ENCODE measurements around the gene SND1. TPM values are rescaled to one million over a fixed set of nuclear protein-coding genes. Genes with fewer than 3 reads are reported as not detected.

The SND1 gene
- total RNA-seq, 1 experiment from 2014 or later = 274 TPM

DNA sequence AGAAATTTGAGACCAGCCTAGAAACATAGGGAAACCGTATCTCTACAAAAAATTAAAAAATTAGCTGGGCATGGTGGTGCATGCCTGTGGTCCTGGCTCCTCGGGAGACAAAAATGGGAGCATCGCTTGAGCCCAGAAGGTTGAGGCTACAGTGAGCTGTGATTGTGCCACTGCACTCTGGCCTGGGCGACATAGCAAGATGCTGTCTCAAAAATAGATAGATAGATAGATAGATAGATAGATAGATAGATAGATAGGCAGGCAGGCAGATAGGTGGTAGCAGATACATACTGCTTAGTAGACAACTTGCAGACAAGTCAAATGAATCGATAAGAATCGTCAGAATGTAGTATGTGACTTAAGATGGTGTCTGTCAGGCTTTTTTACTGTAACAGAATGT is 106.9 kb downstream of the SND1 start:
- no peaks in the 10 kb centered on the region for H3K27me3 ChIP-seq (replicated peaks; ENCODE audit: control insufficient read depth, insufficient read depth, low read length)
- no peaks in the 10 kb centered on the region; the same call in 1 of the 2 replicates for H3K36me3 ChIP-seq (ENCODE audit: control insufficient read depth, insufficient read depth, low read length)
- peaks cover 18% of the 10 kb centered on the region for H3K4me1 ChIP-seq
- no TSS peak for BruUV-seq (replicated peaks)
- H3K9me3 ChIP-seq = no peaks in the 10 kb centered on the region
- no peak overlapping the region for H3K27ac Mint-ChIP-seq (ENCODE audit: unreplicated experiment)
- intact Hi-C loops (cut with micrococcal nuclease; ENCODE audit: unreplicated experiment) = no loop called here
- ChIA-PET CTCF (no interaction called here), POLR2A (no interaction called here)
- H3K4me3 ChIP-seq (ENCODE audit: low read depth, low read length) = no peak overlapping the region
- DNase-seq = no peak
- H3K4me3 Mint-ChIP-seq (ENCODE audit: unreplicated experiment) = no peak overlapping the region
- H3K9me3 Mint-ChIP-seq (ENCODE audit: unreplicated experiment) = no peaks in the 10 kb centered on the region
- no peaks in the 10 kb centered on the region for H3K27me3 Mint-ChIP-seq (ENCODE audit: insufficient read depth, unreplicated experiment)
- H3K36me3 Mint-ChIP-seq (ENCODE audit: insufficient read depth, unreplicated experiment) = peaks cover 15% of the 10 kb centered on the region
- peaks cover 32% of the 10 kb centered on the region for H3K4me1 Mint-ChIP-seq (ENCODE audit: low read depth, unreplicated experiment)
- TF ChIP-seq, protein P1, sequence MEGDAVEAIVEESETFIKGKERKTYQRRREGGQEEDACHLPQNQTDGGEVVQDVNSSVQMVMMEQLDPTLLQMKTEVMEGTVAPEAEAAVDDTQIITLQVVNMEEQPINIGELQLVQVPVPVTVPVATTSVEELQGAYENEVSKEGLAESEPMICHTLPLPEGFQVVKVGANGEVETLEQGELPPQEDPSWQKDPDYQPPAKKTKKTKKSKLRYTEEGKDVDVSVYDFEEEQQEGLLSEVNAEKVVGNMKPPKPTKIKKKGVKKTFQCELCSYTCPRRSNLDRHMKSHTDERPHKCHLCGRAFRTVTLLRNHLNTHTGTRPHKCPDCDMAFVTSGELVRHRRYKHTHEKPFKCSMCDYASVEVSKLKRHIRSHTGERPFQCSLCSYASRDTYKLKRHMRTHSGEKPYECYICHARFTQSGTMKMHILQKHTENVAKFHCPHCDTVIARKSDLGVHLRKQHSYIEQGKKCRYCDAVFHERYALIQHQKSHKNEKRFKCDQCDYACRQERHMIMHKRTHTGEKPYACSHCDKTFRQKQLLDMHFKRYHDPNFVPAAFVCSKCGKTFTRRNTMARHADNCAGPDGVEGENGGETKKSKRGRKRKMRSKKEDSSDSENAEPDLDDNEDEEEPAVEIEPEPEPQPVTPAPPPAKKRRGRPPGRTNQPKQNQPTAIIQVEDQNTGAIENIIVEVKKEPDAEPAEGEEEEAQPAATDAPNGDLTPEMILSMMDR (IDR thresholded peaks at IDR 0.05; ENCODE audit: insufficient read depth in 1 of 2, low read depth in 1 of 2, low read length in 1 of 2, severe bottlenecking in 1 of 2, unreplicated experiment in 1 of 2) = no peak

DNA sequence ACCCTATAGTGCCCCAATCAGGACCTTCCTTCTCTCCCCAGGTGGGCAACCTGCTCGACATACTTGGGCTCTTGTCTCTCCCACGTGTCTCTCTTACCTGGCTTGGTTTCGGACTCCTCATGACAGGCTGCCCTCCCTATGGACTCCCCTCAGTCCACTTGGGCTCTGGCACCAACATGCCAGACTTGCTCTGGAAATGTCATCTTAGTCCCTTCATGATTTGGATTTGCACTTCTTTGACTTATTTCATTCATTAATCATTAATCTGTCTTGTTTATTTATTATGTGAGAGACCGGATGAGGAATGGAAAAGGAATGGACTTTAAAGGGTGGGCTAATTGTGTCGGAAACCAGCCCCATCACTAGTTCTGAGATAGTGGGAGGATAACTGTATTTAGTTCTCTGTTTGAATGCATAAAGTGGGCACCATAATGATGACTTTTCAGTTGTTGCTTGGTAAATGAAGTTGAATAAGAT is 108.0 kb downstream of the SND1 start:
- H3K4me3 ChIP-seq (ENCODE audit: low read depth, low read length) = no peak overlapping the region
- DNase-seq = no peak
- no peaks in the 10 kb centered on the region for H3K27me3 ChIP-seq (replicated peaks; ENCODE audit: control insufficient read depth, insufficient read depth, low read length)
- peaks cover 23% of the 10 kb centered on the region for H3K36me3 Mint-ChIP-seq (ENCODE audit: insufficient read depth, unreplicated experiment)
- H3K27me3 Mint-ChIP-seq (ENCODE audit: insufficient read depth, unreplicated experiment) = no peaks in the 10 kb centered on the region
- H3K36me3 ChIP-seq (ENCODE audit: control insufficient read depth, insufficient read depth, low read length) = no peaks in the 10 kb centered on the region; the same call in 1 of the 2 replicates
- H3K9me3 Mint-ChIP-seq (ENCODE audit: unreplicated experiment) = no peaks in the 10 kb centered on the region
- H3K4me1 ChIP-seq = peaks cover 18% of the 10 kb centered on the region
- intact Hi-C loops (cut with micrococcal nuclease; ENCODE audit: unreplicated experiment) = no loop called here
- peak overlapping the region; percentile 1 for H3K27ac Mint-ChIP-seq (ENCODE audit: unreplicated experiment)
- H3K9me3 ChIP-seq = no peaks in the 10 kb centered on the region
- no TSS peak for BruUV-seq (replicated peaks)
- no peak overlapping the region for H3K4me3 Mint-ChIP-seq (ENCODE audit: unreplicated experiment)
- ChIA-PET CTCF (no interaction called here), POLR2A (no interaction called here)
- H3K4me1 Mint-ChIP-seq (ENCODE audit: low read depth, unreplicated experiment) = peaks cover 32% of the 10 kb centered on the region
- TF ChIP-seq, protein P1 (IDR thresholded peaks at IDR 0.05; ENCODE audit: insufficient read depth in 1 of 2, low read depth in 1 of 2, low read length in 1 of 2, severe bottlenecking in 1 of 2, unreplicated experiment in 1 of 2) = no peak

DNA sequence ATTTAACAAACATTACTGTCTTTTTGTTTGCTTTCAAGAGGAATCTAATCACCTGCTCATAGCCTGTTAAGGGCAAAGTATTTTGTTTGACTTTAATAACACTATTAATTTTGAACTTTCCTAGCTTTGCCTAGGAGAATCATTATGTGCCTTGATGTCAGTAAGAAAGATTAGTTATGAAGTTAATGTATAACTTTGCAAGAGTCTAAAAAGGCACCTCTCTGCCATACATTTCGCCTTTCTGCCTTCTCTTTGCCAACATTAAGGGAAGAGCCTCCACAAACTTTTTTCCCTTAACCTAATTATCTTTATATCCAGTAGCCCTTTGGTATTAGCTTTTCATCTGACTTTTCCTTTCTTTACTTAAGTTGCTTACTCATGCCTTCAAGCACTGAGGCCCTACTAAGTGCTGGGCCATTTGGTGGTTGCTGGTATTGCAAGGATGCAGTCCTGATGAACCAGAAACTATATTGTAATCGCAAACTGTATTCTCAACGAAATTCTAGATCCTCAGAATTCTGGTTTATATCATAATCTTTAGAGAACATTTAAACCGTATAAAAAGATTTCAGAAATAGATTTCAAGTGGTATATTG is 108.5 kb downstream of the SND1 start:
- Histone ChIP-seq H3K4me3 (ENCODE audit: low read depth, low read length) (no peak overlapping the region), H3K36me3 (ENCODE audit: control insufficient read depth, insufficient read depth, low read length) (no peaks in the 10 kb centered on the region; the same call in 1 of the 2 replicates), H3K9me3 (no peaks in the 10 kb centered on the region), H3K4me1 (peaks cover 18% of the 10 kb centered on the region), H3K27me3 (replicated peaks; ENCODE audit: control insufficient read depth, insufficient read depth, low read length) (no peaks in the 10 kb centered on the region)
- H3K9me3 Mint-ChIP-seq (ENCODE audit: unreplicated experiment) = no peaks in the 10 kb centered on the region
- TF ChIP-seq, protein P1 (IDR thresholded peaks at IDR 0.05; ENCODE audit: insufficient read depth in 1 of 2, low read depth in 1 of 2, low read length in 1 of 2, severe bottlenecking in 1 of 2, unreplicated experiment in 1 of 2) = no peak
- intact Hi-C loops (cut with micrococcal nuclease; ENCODE audit: unreplicated experiment) = no loop called here
- no peak overlapping the region for H3K27ac Mint-ChIP-seq (ENCODE audit: unreplicated experiment)
- peaks cover 32% of the 10 kb centered on the region for H3K4me1 Mint-ChIP-seq (ENCODE audit: low read depth, unreplicated experiment)
- H3K4me3 Mint-ChIP-seq (ENCODE audit: unreplicated experiment) = no peak overlapping the region
- CTCF ChIA-PET = no interaction called here
- POLR2A ChIA-PET = no interaction called here
- no peak for DNase-seq
- no peaks in the 10 kb centered on the region for H3K27me3 Mint-ChIP-seq (ENCODE audit: insufficient read depth, unreplicated experiment)
- no TSS peak for BruUV-seq (replicated peaks)
- H3K36me3 Mint-ChIP-seq (ENCODE audit: insufficient read depth, unreplicated experiment) = peaks cover 23% of the 10 kb centered on the region
